ENCODE data around the gene NFATC2.

Gene NFATC2

DNA sequence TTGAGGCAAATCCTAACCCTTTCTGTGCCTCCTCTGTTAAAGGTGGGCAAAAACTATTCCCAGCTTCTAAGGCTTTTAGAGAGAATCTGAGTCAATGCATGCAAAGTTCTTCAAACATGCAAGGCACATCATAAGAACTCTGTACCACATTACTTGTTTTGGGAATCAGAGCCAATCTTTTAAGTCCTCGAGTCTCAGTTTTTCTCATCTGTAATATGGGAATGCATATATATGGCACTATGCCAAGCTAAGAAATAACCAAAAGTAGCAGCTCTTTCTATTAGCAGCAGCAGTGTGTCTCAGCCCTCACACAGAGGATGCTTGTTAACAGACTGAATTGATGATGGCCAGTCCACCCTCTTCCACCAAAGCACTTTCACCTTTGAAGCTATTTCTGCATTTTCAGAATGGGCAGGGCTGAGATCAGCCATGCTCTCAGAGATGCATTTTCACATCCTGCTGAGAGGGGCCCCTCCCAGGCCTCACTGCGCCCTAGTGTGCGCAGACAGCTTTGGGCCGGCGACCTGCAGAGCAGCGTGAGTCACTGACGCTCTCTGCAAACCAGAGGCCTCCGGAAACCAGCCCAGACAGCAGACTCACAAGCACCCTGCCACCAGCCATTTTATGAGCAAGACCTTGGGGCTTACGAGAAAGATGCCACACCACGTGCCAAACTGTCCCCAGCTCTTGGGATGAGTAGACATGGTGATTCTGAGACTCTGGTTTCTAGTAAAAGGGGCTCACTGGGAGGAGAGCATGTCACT, 138.0 kb downstream of the NFATC2 start:
- no peak for DNase-seq

DNA sequence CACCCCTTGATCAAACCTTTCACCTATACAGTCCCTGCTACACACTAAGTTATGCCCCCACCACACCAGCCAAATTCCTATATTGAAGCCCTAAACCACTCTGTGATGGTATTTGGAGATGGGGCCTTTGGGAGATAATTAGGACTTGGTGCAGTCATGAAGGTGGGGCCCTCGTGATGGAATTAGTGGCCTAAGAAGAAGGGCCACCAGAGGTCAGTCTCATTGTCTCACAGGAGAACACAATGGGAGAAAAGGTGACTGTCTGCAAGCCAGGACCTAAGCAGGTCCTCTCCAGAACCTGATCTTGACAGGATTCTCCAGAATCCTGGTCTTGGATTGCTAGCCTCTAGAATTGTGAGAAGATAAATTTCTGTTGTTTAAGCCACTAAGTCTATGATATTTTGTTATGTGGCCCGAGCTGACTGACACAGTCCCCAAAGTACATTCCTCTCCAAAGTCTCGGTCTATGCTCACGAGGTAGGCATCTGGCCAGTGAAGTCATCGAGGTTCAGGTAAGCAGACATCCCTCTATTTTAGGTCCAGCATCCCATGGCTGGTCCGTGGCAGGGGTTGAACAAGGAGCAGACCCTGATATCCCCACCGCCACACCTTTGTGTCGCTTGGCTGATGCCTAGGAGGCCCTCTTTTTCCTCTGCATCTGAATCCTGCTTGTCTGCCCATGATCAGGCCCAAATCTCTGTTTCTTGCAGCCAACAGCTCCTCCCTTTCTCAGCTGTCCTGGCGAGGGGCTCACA, 138.9 kb downstream of the NFATC2 start:
- no peak for DNase-seq

DNA sequence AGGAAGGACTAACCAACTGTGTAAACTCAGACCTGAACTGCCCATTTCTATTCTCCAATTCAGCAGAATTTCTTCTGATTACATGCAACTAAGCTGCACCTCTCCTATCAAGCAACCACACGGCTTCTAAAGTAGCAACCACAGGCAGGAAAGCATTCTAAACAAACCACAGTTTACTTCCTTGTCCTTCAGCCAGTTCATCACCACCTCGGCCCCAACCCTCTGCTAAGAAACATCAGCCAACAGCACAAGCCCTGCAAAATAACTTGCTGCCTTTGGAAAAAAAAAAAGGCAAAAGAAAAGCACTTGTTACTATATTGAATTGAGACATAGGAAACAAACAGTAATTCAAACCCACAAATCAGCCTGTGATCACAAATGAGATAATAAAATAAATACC, 140.3 kb downstream of the NFATC2 start:
- DNase-seq: no peak

DNA sequence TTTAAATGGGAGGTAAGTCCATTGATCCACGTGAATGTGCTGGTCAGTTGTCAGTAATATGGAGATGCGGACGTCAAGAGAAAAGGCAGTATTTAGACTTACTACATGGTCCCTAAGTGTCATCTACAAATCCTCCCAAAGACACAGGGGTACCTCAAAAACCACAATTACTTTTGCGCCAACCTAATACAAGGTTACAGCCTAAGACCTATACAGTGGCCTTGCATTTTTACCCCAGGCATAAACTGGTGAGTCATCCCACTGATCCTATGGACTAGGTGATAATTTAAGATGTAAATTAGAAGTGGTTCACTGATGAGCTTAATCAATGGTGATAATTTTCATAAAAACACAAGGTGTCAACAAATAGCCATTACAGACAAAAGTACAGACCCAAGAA, 141.0 kb downstream of the NFATC2 start:
- DNase-seq: no peak

DNA sequence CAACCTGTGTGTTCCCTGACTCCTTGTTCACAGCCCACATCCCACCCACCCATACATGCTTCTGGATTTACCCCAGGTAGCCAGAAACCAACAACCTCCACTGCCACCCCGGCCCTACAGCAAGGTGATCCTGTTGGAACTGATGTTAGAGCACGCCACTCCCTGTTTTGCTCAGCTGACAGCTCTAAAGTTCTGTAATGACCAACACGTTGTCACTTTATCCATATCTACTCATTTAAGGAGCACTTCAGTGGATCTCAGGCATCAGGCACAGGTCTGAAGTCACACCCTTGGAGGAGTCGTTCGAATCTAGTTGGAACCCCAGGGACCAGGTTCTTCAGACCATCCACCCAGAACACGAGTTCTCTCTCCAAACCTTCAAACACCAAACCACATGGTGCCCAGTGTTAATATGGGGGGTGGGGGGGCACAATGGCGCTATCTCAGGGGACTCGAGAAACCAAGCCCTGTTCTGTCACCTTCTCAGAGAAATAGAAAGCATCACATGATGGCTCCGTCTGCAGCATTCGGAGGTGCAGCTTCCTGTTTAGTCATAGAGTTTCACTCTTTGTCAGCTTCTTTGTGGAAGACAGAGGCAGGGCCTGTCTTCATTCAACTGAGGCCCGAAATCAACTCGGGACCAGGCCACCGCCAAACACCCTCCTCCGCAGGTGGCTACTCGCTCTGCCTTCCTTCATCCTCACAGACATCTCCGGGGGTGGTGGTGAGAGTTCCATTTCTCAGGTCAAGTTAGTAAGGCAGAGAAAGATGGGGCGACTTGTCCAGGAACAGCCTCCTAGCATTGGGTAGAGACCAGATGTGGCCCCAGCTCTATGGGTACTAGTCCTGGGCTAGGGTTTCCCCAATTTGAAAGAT, 142.2 kb downstream of the NFATC2 start:
- no peak for DNase-seq

DNA sequence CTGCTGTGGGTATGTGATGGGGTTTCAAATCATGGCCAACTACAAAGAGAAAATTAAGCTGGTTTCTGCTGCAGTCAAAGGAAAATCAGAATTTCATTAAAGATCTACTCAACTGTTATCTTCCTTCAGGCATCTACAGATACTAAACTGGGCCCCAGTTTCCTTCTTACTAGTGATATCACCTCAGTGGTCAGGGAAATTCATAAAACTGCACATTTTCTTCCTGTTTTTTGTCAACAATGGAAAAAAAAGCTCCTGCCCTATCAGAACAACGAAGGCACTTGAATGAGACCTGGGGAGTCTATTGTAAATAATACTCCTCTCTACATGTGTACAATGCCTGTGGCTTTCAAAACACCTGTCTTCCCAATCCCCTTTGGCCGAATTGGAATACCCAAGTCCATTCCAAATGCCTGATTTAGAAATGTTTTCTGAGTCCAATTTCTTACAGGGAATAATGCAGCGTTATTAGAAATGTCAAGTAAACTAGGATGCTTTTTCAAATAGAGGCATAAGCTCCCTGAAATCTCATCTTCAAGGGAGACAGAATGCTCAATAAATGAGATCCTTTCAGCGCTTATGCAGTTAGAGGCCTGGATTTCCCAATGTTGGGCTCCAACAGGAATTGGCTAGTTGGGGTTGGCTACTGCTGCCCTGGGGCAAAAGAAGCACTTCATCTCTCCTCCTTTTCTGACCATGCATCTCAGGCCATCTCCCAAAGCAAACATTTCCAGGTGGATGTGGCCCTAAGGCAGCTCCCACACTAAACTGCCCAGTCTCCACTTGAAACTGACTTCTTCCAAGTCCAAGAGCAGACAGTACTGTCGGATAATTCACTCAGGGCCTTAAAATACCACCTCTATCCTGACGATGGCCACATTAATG, 143.3 kb downstream of the NFATC2 start:
- DNase-seq: no peak

DNA sequence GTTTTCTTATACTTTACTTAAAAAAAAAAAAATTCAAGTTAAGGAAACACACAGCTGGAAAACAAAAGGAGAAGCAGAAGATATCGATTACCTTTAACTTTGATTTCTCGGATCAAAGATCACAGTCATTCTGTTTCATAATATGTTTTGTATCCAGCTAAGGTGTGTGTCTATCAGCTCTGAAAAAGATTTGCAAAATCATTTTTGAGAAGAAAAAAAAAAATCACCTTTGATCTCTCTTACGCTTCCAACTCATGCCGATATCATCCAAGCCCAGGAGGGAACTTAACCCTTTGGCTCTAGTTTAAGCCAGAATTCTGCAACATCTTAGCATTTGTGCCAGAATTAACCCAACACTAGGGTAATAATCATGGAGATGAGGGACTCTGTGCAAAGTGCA, 144.0 kb downstream of the NFATC2 start:
- no peak for DNase-seq

DNA sequence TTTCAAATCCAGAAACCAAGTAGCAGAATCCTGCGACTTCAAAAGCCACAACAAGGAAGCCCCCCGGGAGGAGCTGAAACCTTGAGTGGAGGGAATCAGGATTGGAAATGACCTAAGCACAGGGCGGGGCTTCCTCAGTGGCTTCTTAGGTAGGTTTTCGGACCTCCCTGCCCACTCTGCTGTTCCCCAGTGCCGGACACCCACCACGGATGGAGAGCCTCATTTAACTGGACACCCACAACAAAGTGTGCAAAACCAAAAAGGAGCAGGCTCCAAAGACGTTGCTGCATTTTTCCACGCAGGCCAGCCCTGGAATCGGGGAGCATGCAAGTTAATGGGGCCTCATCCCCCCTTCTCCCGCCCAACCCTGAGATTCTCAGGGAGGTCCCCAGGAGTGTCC, 144.4 kb downstream of the NFATC2 start:
- DNase-seq: no peak

DNA sequence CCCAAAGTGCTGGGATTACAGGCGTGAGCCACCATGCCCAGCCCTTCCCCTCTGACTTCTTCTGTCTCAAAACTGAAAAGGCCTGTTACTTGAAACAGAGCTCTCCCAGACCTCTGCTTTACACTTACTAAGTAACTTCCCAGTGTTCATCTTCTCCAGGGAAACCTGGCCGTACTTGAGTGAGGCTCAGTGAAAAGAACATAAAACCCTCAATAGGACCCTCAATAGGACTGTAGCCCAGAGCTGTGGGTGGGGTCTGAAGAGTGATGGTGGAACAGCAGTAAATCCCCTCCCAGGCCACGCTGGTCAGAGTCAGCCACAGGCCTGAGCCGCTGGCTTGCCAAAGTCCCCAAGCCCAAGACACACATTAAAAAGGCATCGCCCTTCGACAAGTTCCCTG, 145.4 kb downstream of the NFATC2 start:
- no peak for DNase-seq

DNA sequence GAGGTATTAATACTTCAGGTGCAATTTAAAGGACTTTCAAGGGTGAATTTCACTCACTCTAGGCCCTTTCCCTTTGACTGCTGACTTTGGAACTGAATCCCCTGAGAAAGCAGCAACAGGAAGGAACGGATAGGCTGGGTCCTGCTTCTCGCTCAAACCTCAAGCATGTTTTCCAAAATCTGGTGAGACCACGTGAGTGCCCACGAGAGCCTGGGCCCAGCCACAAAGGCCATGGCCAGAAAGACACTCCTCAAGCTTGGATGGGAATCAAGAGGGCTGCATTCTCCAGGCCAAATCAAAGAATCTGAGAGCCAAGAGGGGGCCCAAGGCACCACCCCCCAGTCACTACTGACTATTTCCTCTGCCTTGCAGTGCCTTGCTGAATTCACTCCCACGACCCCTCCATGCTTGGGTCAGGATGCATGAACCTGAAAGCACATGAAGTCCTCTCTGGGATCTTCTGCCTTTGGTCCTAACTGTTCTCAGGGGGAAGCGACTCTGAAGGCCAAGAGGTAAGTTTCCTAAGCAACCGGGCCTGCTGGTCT, 146.1 kb downstream of the NFATC2 start:
- no peak for DNase-seq

DNA sequence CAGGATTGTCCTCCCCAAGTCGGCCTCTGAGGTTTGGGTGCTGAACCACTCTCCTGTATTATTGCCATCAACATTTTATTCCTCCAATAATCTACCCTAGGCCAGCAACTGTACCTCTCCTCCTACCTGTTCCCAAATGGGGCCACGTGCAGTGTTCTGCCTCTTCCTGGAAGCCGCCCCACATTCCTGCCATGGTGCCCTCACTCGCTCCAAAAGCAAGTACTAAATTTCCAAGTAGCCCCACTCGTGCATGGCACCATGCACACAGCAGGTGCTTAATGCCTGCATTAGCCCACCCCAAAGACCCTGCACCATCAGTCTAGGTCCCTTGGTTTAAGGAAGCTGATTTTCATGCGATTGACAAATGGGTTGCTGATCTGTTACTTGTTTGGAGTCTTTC, 147.8 kb downstream of the NFATC2 start:
- no peak for DNase-seq

DNA sequence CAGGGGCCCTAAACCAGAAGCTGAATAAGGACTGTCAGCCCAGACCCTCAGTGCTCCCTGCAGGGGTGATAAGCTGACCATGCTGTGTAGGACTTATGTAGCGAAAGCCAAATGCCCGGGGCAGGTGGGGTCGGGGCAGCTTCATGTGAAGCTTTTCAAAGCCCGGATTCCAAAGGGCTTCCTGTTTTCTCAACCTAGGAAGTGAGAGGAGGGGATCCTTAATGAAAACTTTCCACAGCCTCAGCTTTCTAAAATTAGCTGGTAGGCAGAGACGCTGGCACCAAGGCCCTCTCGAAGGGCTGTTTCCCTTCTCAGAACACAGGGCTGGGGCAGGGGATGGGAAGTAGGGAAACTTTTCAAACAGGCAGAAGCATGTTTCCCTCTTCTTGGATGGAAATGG, 148.9 kb downstream of the NFATC2 start:
- no peak for DNase-seq

DNA sequence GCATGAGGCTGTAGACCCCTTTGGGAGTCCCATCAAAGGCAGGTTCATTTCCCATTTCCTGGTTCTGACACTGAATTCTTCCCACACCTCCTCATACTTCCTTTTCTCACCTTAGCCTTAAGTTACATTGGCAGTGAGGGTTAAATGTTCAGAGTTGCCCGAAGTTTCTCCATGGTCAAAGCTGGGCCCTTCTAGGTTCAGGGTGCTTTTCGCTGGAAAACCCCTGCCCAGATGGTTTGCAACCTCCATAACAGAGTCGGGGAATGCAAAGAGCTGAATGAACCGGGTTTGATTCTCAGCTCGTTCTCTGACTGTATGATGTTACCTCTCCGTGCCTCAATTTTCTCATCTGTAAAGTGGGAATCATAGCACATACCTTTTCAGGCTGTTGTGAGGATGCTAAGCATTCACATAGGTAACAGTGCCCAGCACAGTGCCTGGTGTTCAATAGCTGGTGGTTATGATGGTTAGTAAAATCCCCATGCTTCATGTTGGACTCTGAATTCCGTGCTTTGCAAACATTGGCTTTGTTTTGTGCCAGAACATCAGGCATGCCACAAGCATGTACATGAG, 149.8 kb downstream of the NFATC2 start:
- DNase-seq: no peak

DNA sequence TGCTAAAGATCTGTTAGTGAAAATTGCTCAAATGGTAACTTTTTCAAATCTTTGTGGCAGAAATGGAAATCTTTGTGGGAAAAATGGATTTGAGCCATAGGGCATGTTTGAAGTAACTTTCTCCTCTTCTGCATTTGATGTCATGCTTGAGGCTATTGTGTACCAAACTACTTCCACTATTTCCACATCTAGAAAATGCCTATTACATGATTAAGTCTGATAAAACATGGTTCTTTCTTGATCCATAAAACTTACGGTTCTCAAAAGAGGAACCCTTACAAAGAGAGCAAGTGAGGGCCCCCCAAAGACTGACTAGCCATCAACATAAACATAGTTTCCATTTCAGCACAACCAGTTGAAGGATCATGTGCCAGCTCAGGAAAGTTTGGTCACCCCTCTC, 150.6 kb downstream of the NFATC2 start:
- DNase-seq: no peak

DNA sequence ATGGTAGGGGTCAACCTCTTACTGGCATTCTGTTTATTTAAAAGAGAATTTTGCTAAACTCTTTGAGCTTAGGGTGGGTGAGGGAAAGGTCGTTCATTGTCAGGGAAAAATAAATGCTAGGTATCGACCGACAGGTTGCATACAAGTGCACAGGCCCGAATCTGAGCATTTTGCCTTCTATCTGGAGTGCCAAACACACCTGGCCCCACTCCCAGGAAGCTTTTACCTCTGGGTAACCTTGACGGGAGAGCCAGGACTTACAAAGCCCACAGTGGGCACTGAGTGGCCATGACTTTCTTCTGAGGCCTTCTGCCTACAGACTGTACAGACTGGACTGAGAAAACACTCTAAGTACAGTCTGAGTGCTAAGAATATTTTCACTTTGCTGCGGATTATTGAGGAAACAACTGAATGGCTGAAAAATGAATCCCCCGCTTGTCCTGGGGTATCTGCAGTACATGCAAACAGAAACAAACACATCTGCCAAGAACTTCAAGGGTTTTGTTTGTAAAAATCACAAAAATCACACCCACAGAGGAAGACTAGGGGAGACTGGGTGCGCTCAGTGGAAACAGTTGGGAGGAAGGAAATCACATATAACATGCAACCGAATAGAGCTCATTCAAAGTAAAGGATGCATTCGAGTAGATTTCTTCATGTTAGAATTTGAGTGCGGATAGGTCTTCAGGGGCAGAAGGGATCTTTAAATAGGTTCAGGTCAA, 152.8 kb downstream of the NFATC2 start:
- no peak for DNase-seq

DNA sequence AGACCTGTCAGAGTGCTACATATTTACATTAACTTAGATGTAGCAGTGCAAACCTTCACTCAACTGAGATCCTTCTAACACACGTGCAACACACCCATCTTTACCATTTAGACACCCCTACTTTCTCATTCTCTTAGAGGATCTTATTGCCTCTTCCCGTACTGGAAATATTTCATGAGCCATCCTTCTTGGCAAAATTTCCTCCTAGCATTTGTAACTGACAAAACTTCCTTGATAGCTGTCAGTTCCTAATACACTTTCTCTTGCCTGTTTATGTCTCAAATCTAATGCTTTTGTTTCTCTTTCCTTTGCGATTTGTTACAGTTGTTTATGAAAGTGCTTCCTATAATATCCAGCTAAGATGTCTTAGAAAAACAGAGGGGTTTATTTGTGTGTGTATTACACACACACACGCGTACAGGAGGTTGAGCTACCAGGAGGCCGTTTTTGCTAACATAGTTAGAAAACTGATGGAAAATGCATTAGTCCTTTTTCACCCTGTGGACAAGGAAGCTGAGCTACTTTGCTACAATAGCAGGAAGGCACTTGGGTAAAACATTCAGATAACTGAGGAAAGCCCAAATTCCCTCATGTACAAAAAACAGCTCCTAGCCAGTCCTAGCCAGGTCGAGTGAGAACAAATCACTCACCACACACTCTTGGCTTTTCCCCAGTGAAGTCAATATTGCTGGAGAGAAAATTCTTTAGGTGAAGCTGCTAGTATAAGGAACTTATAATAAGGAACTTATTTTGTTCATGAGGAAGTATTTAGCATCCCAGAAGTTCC, 153.6 kb downstream of the NFATC2 start:
- no peak for DNase-seq

DNA sequence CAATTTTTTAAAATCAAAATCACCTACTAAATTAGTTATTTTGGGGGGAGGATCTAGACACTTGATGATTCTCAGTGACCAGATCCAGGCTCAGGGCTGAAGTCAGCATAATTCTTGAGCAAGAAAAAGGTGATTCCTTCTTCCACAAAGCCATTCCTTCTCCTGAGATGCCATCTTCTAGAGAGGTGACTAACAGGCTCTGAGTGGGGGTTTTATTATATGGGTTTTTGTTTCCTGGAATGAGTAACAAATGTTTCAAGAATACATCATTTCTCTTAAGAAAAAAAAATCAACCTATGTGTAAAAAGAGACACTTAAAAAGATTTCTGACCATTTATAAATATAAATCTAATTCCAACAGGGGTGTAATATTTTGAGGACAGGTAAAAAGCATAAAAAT, 154.3 kb downstream of the NFATC2 start:
- DNase-seq: no peak

DNA sequence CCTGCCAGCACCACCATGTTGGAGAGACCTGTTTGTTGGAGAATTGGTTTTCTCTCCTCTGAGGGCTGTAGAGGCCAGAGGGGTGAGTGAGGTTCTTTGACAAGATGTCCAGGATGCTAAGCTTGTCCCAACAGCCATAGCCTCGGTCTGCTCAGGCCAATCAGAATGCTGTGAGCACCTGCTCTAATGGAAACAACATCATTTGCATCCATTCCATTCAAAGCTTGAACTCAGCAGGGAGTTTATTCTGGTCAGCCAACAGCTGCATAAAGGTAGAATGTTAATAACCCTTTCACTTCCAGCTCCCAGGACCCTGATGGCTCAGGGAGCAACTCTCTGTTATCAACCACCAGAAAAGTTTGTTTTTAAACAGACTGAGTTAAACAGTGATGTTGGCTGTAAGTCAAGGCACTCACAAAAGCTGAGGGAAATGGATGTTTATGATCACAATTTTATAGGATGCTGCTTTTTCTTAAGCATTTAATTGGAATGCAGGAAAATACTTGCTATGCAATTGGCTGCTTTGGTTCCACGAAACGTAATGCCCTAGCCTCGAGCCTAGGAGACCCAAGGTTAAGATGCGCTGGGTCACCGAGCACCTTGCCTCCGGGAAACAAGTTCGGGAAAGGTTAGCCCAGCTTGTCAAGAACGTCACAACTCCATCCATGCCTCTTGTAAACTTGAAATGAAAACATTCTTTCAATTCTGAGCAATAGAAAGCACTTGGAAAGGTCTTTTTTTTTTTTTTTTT, 155.2 kb downstream of the NFATC2 start:
- DNase-seq: no peak

DNA sequence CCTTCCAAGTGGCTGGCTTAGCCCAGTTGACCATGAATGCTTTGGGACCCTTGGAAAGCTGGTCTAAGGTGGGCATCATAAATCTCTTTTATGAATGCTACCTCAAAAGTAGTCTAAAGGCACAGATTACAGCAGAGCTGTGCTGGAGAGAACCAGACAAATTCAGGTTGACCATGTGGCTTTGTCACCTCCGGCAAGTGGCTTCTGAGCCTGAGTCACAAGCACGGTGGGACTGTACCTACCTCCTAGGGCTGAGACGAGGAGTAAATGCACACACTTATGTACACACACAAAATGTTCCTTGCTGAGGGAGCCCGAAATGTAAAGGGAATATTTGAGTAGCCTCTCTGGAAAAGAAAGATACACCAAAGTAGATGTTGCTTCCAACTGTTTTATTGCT, 155.9 kb downstream of the NFATC2 start:
- DNase-seq: no peak

All from NCI-H1048 (cell line).